LNCaP clone FGC (cell line): ENCODE measurements around the gene FADS2.

Experiments
- DNase-seq: peaks from one replicate; pipeline ENCODE4 v3.0.0-alpha.2; 2011; ENCODE audit warnings: low read depth
- H3K4me3 ChIP-seq: 2 replicates; pipeline ENCODE4 v1.5.1; 2011; ENCODE audit warnings: mild to moderate bottlenecking, low read depth, low read length, control low read depth
- TF ChIP-seq, protein P1 (sequence below): IDR thresholded peaks from 2 replicates; pipeline ENCODE4 v1.5.1; 2012; ENCODE audit warnings: mild to moderate bottlenecking; ENCODE audit not compliant: control insufficient read depth, insufficient read depth; ENCODE audit errors: extremely low read depth

Gene FADS2

DNA sequence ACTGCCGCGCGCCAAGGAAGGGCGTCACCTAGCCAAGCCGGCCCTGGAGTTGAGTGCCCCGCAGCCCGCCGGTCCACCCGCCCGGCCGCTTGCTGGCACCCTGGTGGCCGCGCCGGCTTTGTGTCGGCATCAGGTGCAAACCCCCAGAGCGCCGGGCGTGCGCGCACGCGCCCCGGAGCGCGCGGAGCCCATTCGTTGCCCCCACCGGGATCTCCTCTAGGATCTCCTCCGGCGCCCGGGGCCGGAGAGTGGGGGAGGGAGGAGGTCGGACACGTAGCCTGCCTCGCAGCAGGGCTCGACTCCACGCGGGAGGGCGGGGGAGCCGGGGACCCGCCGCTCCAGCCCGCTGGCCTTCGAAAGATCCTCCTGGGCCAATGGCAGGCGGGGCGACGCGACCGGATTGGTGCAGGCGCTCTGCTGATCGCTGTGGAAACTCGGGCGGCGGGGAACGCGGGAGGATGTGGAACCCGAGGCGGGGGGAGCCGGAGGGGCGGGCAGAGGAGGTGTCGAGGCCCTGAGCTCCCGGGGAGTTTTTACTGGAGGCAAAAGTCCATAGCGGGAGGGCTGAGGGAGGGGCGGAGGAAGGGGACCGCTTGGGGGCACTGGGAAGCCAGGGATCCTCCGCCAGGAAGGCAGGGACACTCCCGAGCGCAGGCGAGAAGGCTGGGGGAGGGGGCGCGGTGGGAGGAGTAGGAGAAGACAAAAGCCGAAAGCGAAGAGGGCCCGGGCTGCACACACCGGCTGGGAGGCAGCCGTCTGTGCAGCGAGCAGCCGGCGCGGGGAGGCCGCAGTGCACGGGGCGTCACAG lies at the start of gene FADS2:
TSS of gene FADS2 (plus strand) at position 730 of the 808 bp plus-strand sequence. CDS start 91 bp downstream, outside the sequence.
- TF ChIP-seq, protein P1, sequence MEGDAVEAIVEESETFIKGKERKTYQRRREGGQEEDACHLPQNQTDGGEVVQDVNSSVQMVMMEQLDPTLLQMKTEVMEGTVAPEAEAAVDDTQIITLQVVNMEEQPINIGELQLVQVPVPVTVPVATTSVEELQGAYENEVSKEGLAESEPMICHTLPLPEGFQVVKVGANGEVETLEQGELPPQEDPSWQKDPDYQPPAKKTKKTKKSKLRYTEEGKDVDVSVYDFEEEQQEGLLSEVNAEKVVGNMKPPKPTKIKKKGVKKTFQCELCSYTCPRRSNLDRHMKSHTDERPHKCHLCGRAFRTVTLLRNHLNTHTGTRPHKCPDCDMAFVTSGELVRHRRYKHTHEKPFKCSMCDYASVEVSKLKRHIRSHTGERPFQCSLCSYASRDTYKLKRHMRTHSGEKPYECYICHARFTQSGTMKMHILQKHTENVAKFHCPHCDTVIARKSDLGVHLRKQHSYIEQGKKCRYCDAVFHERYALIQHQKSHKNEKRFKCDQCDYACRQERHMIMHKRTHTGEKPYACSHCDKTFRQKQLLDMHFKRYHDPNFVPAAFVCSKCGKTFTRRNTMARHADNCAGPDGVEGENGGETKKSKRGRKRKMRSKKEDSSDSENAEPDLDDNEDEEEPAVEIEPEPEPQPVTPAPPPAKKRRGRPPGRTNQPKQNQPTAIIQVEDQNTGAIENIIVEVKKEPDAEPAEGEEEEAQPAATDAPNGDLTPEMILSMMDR, result 0 out of 2 replicates have a peak, but pooled peaks have one; percentile 13
- peak within 1 kb of the TSS; percentile 90 for H3K4me3 ChIP-seq
- DNase-seq, result peak; percentile 87

DNA sequence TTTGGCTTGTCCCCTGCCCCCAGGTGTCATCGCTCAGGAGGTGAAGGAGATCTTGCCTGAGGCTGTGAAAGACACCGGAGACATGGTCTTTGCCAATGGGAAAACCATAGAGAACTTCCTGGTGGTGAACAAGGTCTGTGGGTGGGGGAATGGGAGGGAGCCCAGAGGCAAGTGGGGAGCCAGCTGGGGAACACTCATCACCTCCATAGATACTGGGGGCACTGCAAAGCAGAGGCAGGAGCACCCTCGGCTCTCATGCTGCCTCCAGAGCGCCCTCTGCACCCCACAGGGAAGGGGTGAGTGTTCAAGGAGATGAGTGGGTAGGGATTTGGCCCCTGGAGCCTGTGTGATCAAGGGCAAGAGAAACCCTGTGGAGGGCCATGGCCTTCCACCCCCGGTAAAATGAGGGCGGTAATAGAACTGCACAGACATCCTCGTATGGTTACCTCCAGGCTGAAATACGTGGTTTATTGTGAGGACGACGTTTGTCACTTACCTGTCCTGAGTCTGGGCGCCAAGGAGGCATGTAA lies 49.7 kb upstream of the FADS2 start:
- H3K4me3 ChIP-seq, result no peak overlapping the region
- TF ChIP-seq, protein P1, result no peak
- DNase-seq, result no peak

DNA sequence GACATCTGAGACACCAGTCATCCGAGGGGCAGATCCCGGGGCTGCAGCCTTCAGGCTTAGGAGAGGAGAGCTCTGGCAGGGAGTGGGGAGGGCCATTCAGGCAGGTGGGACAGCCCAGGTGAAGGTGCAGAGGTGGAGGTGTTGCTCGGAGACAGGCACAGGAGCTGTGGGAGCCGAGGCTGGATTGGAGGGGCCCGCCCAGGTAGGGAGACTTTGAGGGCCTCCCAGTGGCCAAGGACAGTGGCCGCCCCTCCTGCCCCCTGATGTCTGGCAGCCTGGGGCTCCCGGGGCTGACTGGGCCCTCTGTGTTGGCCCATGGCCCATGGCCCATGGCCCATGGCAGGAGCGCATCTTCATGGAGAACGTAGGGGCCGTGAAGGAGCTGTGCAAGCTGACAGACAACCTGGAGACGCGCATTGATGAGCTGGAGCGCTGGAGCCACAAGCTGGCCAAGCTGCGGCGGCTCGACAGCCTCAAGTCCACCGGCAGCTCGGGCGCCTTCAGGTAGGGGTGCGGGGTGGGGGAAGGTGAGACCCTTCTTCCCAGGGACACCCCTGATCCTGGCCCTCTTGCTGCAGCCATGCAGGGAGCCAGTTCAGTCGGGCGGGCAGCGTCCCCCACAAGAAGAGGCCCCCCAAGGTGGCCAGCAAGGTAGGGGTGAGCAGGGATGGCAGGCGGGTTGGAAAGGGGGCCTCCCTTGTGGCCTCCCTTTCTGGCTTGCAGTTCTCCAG lies 49.0 kb upstream of the FADS2 start:
- DNase-seq, result no peak
- H3K4me3 ChIP-seq, result no peak overlapping the region
- TF ChIP-seq, protein P1, result no peak

DNA sequence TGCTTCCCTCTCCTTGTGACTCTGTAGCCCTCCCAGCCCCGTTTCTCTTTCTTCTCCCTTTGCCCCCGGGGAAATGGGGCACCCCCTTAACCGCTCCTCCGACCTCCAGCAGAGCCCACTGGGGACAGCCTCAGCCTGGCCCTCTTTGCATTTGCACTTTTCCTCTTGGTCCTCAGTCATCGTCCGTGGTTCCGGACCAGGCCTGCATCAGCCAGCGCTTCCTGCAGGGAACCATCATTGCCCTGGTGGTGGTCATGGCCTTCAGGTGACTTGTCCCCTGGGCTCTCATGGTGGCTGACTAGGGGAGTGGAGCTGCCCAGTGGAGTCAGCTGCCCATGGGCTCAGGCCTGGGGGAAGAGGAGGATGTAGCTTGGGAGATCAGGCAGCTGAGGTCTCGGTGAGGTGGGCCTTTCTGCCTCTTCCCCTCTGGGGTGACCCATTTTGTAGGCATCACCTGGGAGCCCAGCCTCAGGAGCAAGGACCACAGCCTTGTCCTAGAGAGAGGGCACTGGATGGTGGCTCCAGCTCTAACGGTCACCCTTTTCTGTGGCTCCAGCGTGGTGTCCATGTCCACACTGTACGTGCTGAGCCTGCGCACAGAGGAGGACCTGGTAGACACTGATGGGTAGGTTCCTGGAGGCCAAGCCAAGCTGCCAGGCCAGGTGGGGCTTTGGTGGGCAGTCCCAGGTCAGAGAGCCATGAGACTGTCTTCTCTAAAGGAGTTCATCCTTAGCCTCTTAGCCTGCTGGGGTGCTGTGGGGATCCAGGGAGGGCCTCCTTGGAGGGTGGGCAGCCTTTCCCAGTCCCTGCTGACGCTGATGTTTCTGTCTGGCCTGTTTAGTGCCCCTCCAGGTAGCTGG lies 48.2 kb upstream of the FADS2 start:
- TF ChIP-seq, protein P1, result no peak
- no peak for DNase-seq

DNA sequence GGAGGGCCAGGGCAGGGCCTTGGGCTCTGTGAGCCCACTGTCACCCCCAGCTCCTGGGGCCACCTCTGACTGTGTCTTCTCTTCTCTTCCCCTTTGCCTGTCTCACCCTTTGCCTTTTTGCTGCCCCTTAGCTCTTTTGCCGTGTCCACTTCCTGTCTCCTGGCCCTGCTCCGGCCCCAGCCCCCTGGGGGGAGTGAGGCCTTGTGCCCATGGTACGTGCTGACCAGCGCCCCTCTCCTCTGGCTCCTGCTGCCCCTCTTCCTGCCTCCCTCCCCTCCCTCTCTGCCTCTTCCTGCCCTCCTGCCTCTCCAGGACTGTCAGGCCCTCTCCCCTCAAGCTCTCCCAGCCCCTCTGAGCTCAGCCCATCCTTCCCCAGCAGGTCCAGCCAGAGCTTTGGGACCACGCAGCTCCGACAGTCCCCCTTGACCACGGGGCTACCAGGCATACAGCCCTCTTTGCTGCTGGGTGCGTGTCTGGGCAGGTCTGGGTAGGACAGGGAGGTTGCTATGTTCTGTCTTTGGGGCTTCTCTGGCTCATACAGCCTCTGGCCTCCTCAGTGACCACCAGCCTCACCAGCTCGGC lies 47.4 kb upstream of the FADS2 start:
- DNase-seq, result no peak
- H3K4me3 ChIP-seq, result no peak overlapping the region
- TF ChIP-seq, protein P1, result no peak

More for the DNA sequence above, 48.2 kb upstream of the FADS2 start:
- H3K4me3 ChIP-seq, result no peak overlapping the region

DNA sequence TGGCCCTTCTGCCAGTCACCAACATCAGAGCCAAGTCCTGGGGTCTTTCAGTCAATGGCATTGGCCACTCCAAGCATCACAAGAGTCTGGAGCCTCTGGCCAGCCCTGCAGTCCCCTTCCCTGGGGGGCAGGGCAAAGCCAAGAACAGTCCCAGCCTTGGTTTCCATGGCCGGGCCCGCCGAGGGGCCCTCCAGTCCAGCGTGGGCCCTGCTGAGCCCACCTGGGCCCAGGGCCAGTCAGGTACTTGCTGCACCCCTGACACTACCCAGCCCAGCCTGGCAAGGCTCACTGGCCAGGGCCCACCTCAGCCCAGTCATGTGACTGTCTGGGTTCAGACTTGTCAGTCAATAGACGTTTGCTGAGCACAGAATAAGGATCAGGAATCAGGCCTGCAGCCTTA lies 46.5 kb upstream of the FADS2 start:
- TF ChIP-seq, protein P1, result no peak
- no peak for DNase-seq

More for the DNA sequence above, 46.5 kb upstream of the FADS2 start:
- H3K4me3 ChIP-seq, result no peak overlapping the region
